OCI-LY3 (cell line): ENCODE measurements around the gene BABAM1.

ENCODE experiments used
- H2AFZ ChIP-seq: fragments of 200-600, 300-600 bp; shearing (Covaris generic); 2 replicates; pipeline ENCODE4 v1.6.0; 2014; ENCODE audit warnings: antibody characterized with exemption, low read depth, low read length
- H3K27ac ChIP-seq: fragments of 200-600, 300-600 bp; sonication (generic); 2 replicates; pipeline ENCODE4 v1.5.1; 2014; ENCODE audit warnings: mild to moderate bottlenecking, low read length, moderate library complexity, mixed read lengths
- H3K27me3 ChIP-seq: fragments of 200-600, 300-600 bp; sonication (generic); 2 replicates; pipeline ENCODE4 v1.6.1; 2014; ENCODE audit warnings: low read depth, low read length, mixed read lengths
- H3K36me3 ChIP-seq: fragments of 200-600, 300-600 bp; sonication (generic); replicated peaks from 2 replicates; pipeline ENCODE3; 2014; ENCODE audit warnings: low read depth, low read length, mixed read lengths
- H3K4me1 ChIP-seq: fragments of 300-600, 200-600 bp; sonication (generic); 2 replicates; pipeline ENCODE4 v1.6.1; 2014; ENCODE audit warnings: low read length, mixed read lengths
- H3K4me2 ChIP-seq: fragments of 200-600, 300-600 bp; sonication (generic); 2 replicates; pipeline ENCODE4 v1.6.1; 2014; ENCODE audit warnings: low read length, mixed read lengths
- H3K4me3 ChIP-seq: fragments of 300-600, 200-600 bp; sonication (generic); 2 replicates; pipeline ENCODE4 v1.5.1; 2014; ENCODE audit warnings: antibody characterized with exemption, mild to moderate bottlenecking, low read length, moderate library complexity
- H3K79me2 ChIP-seq: fragments of 300-600, 200-600 bp; shearing (Covaris generic); 2 replicates; pipeline ENCODE4 v1.6.1; 2014; ENCODE audit warnings: mild to moderate bottlenecking, low read length, mixed read lengths
- H3K9ac ChIP-seq: fragments of 300-600, 200-600 bp; shearing (Covaris generic); 2 replicates; pipeline ENCODE4 v1.6.0; 2014; ENCODE audit warnings: mild to moderate bottlenecking, low read length, moderate library complexity
- H3K9me3 ChIP-seq: fragments of 200-600, 300-600 bp; shearing (Covaris generic); 2 replicates; pipeline ENCODE4 v1.6.1; 2014; ENCODE audit warnings: low read length, mixed read lengths; ENCODE audit not compliant: insufficient read depth
- H4K20me1 ChIP-seq: fragments of 200-600, 300-600 bp; sonication (generic); 2 replicates; pipeline ENCODE4 v1.6.1; 2016; ENCODE audit warnings: low read length, mixed read lengths; ENCODE audit not compliant: insufficient read depth
- CTCF ChIP-seq: fragments of 200-600, 300-600 bp; sonication (generic); IDR thresholded peaks from 2 replicates; pipeline ENCODE4 v1.5.1; 2014; ENCODE audit warnings: antibody characterized with exemption, low read length, low read depth
- EZH2phosphoT487 ChIP-seq: fragments of 200-600 bp; shearing (Covaris generic); IDR thresholded peaks from 2 replicates; pipeline ENCODE4 v1.6.1; 2018; ENCODE audit warnings: antibody characterized with exemption, mixed run types, low read depth

BABAM1 gene

DNA sequence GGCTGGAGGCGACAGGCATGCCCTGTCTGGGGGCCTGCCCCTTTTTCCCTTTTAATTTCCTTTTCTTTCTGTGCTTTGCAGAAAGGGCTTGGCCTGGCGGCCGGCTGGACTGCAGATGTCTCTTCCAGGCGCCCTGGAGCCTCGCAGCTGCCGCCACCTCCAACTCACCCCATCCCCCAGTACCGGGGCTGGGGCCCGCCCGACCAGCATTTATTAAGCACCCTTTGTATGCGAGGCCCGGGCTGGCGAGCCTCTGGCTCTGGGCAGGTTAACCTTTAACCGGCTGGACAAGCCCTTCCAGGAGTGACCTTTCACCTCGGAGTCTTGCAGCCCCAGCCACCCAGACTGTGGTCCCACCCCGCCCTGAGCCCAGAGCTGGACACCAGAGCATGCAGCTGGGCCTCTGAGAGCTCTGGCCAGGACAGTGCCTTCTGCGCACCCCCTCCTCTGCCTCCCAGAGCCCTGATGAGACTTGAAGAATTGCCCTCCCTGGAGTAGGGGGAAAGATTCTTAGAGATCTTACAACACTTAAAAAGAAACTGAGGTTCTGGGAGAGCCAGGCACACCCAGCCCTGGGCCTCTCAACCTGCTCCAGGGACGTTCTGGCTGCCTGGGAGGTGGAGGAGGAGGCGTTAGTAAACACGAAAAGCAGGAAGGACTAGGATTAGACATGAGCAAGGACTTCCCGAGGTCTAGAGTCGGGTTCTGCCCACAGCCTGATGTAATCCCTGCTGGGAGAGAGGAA is 20.4 kb upstream of the BABAM1 start:
- Histone ChIP-seq H3K4me2 (peak overlapping the region; percentile 90), H3K9me3 (no peaks in the 10 kb centered on the region), H3K36me3 (no peaks in the 10 kb centered on the region), H3K79me2 (peaks cover 27% of the 10 kb centered on the region; the same call in 1 of the 2 replicates), H3K4me3 (peak overlapping the region; percentile 84), H3K27ac (peak overlapping the region; percentile 72), H2AFZ (peak overlapping the region; percentile 71), H4K20me1 (peaks cover 9% of the 10 kb centered on the region; the same call in 1 of the 2 replicates), H3K4me1 (peaks cover 18% of the 10 kb centered on the region), H3K27me3 (peaks cover 4% of the 10 kb centered on the region; the same call in 1 of the 2 replicates), H3K9ac (peak overlapping the region; percentile 93)
- TF ChIP-seq EZH2phosphoT487 = no peak
- TF ChIP-seq CTCF = no peak

GRCh38 chr19:17248011-17248776 is 19.0 kb upstream of the BABAM1 start:
- Histone ChIP-seq H3K9me3 (no peaks in the 10 kb centered on the region), H3K27ac (no peak overlapping the region), H2AFZ (no peak overlapping the region), H3K79me2 (peaks cover 20% of the 10 kb centered on the region; the same call in 1 of the 2 replicates), H3K27me3 (peaks cover 4% of the 10 kb centered on the region; the same call in 1 of the 2 replicates), H3K4me1 (peaks cover 18% of the 10 kb centered on the region), H3K9ac (no peak overlapping the region), H3K4me3 (no peak overlapping the region), H3K36me3 (no peaks in the 10 kb centered on the region), H3K4me2 (no peak overlapping the region), H4K20me1 (peaks cover 2% of the 10 kb centered on the region; the same call in 1 of the 2 replicates)
- TF ChIP-seq EZH2phosphoT487 (no peak), CTCF (no peak)

DNA sequence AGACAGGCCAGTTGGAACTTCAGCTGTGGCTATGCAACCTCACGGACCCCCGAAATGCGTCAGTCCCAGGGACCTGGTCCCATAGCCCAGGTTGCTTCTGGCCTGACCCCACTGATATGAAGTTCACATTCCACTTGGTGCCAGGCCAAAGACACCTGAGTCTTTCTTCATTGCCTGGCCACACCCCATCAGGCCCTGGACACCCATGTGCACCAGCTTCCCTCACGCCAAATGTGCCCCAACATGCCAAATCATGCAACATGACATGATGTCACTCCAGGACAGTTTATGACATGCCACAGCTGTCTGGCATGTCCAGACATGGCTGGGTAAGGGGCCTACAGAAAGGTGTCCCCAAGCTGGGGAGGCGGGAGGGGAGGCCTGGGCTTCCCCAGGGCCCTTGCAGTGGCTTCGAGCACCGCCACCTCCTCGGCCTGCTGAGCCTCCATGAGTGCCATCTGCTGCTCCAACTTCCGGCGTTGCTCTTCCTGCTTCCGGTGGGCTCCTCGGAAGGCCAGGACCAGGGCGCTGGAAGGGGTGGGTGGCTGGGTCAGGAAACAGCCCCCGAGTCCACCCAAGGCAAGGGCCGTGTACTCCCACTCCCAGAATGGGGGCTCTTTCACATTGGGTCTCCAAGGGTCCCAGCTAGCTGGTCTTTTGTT is 17.2 kb upstream of the BABAM1 start:
- Histone ChIP-seq H2AFZ (no peak overlapping the region), H3K4me2 (no peak overlapping the region), H3K79me2 (peaks cover 3% of the 10 kb centered on the region; the same call in 1 of the 2 replicates), H3K27ac (no peak overlapping the region), H3K4me1 (peaks cover 8% of the 10 kb centered on the region), H3K4me3 (no peak overlapping the region), H3K9ac (no peak overlapping the region), H3K9me3 (no peaks in the 10 kb centered on the region), H3K36me3 (no peaks in the 10 kb centered on the region), H4K20me1 (no peaks in the 10 kb centered on the region), H3K27me3 (peaks cover 4% of the 10 kb centered on the region; the same call in 1 of the 2 replicates)
- no peak for TF ChIP-seq EZH2phosphoT487
- TF ChIP-seq CTCF = no peak

GRCh38 chr19:17254636-17255035 is 12.6 kb upstream of the BABAM1 start:
- Histone ChIP-seq H3K9me3 (no peaks in the 10 kb centered on the region), H3K4me2 (no peak overlapping the region), H4K20me1 (no peaks in the 10 kb centered on the region), H2AFZ (no peak overlapping the region), H3K4me3 (no peak overlapping the region), H3K9ac (no peak overlapping the region), H3K27me3 (no peaks in the 10 kb centered on the region), H3K4me1 (no peaks in the 10 kb centered on the region), H3K79me2 (no peaks in the 10 kb centered on the region), H3K27ac (no peak overlapping the region), H3K36me3 (no peaks in the 10 kb centered on the region)
- TF ChIP-seq EZH2phosphoT487 = no peak
- TF ChIP-seq CTCF = no peak
